Adrenal gland (tissue), 12 donors: Measurements from ENCODE around the gene FZD7. TPM values are rescaled to one million over a fixed set of nuclear protein-coding genes. Genes with fewer than 3 reads are reported as not detected.

Source experiments
- DNase-seq, 7 donors: peaks; one replicate each; pipeline ENCODE4 v3.0.0-alpha.2; 2019 to 2020
- H3K27ac ChIP-seq, 5 donors: fragments of 200-600 bp; sonication (generic) in 4 of 5; 1 replicate in 3 of 5; 2 replicates in 2 of 5; pipeline versions ENCODE4 v1.5.1 to v1.8.0; 2016 to 2020; ENCODE audit warnings: mild to moderate bottlenecking in 1 of 5
- H3K27me3 ChIP-seq: fragments of 200-600 bp; 2 replicates; pipeline ENCODE4 v1.8.0; 2021
- H3K36me3 ChIP-seq, 2 donors: fragments of 200-600 bp; replicated peaks in 1 of 2; 1 replicate in 1 of 2; 2 replicates in 1 of 2; pipeline versions ENCODE4 v1.5.1 to v1.8.0; 2018 to 2022
- H3K4me1 ChIP-seq, 2 donors: fragments of 200-600 bp; replicated peaks in 1 of 2; 1 replicate in 1 of 2; 2 replicates in 1 of 2; pipeline versions ENCODE4 v1.5.1 to v1.8.0; 2018 to 2021
- H3K4me3 ChIP-seq, 4 donors: fragments of 200-600 bp; sonication (generic) in 3 of 4; one replicate each; pipeline ENCODE4 v1.5.1; 2016 to 2018
- H3K9me3 ChIP-seq, 3 donors: fragments of 200-600 bp; sonication (generic) in 1 of 3; replicated peaks in 1 of 3; 1 replicate in 2 of 3; 2 replicates in 1 of 3; pipeline versions ENCODE4 v1.5.1 to v1.8.0; 2016 to 2021
- CTCF ChIP-seq, 6 experiments: fragments of 450-650 bp in 4 of 6; fragments of 200-600 bp in 2 of 6; sonication (generic) in 1 of 6; IDR thresholded peaks; 1 replicate in 5 of 6; 2 replicates in 1 of 6; pipeline versions ENCODE4 v1.5.1 to v1.8.0; 2016 to 2021; ENCODE audit warnings: antibody characterized with exemption in 6 of 6, mild to moderate bottlenecking in 2 of 6, moderate library complexity in 1 of 6
- POLR2A ChIP-seq, 2 donors: fragments of 450-650 bp; IDR thresholded peaks; one replicate each; pipeline ENCODE4 v1.6.1; 2017; ENCODE audit warnings: antibody characterized with exemption in 2 of 2, mild to moderate bottlenecking in 2 of 2, moderate library complexity in 1 of 2
- WGBS, 4 donors: extraction: QIAGEN DNeasy Blood & Tissue Kit in 2 of 4; methylation state at CpG; one replicate each; pipeline versions ENCODE4 v1.1.5 to v1.1.7; 2013 to 2017; 5-methylcytosine and 5-hydroxymethylcytosine counted together
- intact Hi-C, 2 donors: fragments of 100-400 bp; cut with DNase I; formaldehyde crosslinking; loops; one replicate each; pipeline versions ENCODE4 v1.14.1 to v1.15.0; 2022 to 2023
- polyA plus RNA-seq, 3 donors: library from polyadenylated mRNA; stranded (reverse); fragments of 200-250 nt in 2 of 3; fragments of 350-450 nt in 1 of 3; fragmentation: Illumina TruSeq in 1 of 3; extraction: RNeasy Lipid Tissue Mini Kit (QIAGEN cat#74804) in 1 of 3; gene quantifications; one replicate each; pipeline ENCODE4 v1.2.3, GENCODE V29; 2013 to 2014
- total RNA-seq, 9 donors: library from RNA; depleted of rRNA in 4 of 9; stranded (reverse); fragments of >200 nt in 4 of 9; fragments of 120-200 nt in 1 of 9; fragmentation: NEBNext Ultra II Directional in 1 of 9; extraction: Animal tissue kit (Norgen Biotek cat#: 25700) in 1 of 9; gene quantifications; one replicate each; pipeline versions ENCODE4 v1.1.0 to v1.2.4, GENCODE V29; 2013 to 2023
- donor health status: healthy with polysubstance abuse.
- donor health status: Bipolar disorder and iron deficiency.
- donor health status: DM: yes; HTN: yes; CAD: no.
- donor health status: DM: no; HTN: no; CAD: no.
- donor health status: DM: no; HTN: no; CAD: no.
- donor health status: DM: yes; HTN: yes; CAD: no.

The FZD7 gene
- total and polyA plus RNA-seq, 12 donors: 1.2 to 7.1 (median 3.0) TPM

DNA sequence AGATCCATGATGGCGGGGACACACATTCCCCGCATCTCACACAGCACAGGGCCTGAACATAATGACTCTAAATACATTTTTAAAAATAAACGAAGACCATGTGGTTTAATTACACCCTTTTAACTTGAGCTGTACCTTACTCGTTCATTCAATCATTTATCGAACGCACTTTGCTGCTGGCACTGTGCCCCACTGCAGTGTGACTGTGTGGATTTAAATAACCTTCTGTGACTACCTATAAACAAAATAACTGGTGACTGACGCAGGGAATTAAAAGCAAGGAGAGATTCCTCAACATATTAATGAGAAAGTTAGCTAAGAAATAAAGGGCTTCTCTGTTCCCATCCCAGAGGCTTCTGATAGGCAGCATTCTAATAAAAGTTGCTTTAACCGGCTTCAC is 10.9 kb upstream of the FZD7 start:
- 71 to 78% (median 74%) methylated on average over 8 of the region's 8 CpGs for WGBS, 4 donors
- Histone ChIP-seq H3K27me3 (no peaks in the 10 kb centered on the region), H3K9me3 (no peaks in the 10 kb centered on the region), H3K4me3 (no peak overlapping the region), H3K36me3 (no peaks in the 10 kb centered on the region), H3K4me1 (no peaks in the 10 kb centered on the region), H3K27ac (no peak overlapping the region)
- intact Hi-C loops: no loop called here
- TF ChIP-seq POLR2A (IDR thresholded peaks at IDR 0.05) (no peak), CTCF (IDR thresholded peaks at IDR 0.05) (no peak)
- DNase-seq: no peak

DNA sequence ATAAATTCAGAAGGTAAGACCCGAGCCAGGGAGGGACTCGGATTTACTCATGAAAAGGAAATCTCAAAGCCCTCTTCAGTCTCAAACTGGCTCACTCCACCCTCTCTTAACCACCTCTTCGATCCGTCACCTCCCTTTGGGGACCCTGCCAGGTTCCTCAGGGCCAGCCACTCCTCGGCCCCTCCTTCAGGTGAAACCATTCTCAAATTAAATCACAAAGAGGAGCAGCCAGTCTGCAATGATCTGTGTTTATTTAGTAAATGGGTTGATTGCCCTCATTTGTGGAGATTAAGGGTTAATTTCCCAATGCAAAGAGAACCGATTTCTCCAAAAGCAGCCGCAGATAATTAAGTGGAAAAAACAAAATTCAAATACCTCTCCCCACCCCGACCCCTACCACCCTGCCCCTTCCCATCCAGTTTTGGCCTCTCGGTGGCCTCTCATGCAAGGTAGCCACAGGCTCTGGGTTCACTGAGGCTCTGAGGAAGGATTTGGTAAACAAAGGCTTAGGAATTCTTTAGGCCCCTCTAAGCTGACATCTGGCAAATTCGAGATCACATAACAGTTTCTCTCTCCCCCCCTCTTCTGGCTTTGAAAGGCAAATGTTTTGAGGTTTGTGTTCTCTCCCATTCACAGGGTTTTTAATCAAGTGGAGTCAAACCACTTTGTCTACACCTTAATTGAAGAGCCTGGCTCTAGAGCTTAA is 10.3 kb upstream of the FZD7 start:
- H3K9me3 ChIP-seq: no peaks in the 10 kb centered on the region
- intact Hi-C loops: no loop called here
- 54 to 69% (median 59%) methylated on average over 10 of the region's 10 CpGs for WGBS, 4 donors
- H3K36me3 ChIP-seq: no peaks in the 10 kb centered on the region
- TF ChIP-seq POLR2A (IDR thresholded peaks at IDR 0.05) (no peak), CTCF (IDR thresholded peaks at IDR 0.05) (no peak)
- no peak for DNase-seq
- no peak overlapping the region for H3K4me3 ChIP-seq
- H3K4me1 ChIP-seq: no peaks in the 10 kb centered on the region
- no peak overlapping the region for H3K27ac ChIP-seq
- H3K27me3 ChIP-seq: no peaks in the 10 kb centered on the region

GRCh38 chr2:202023904-202024266 is 9.8 kb upstream of the FZD7 start:
- Histone ChIP-seq H3K36me3 (no peaks in the 10 kb centered on the region), H3K27me3 (no peaks in the 10 kb centered on the region), H3K27ac (no peak overlapping the region), H3K4me1 (no peaks in the 10 kb centered on the region), H3K4me3 (no peak overlapping the region), H3K9me3 (no peaks in the 10 kb centered on the region)
- no peak for DNase-seq
- intact Hi-C loops: no loop called here
- TF ChIP-seq CTCF (IDR thresholded peaks at IDR 0.05): no peak
- TF ChIP-seq POLR2A (IDR thresholded peaks at IDR 0.05): no peak
- 82 to 89% (median 83%) methylated on average over 8 of the region's 8 CpGs for WGBS, 4 donors

- H3K9me3 ChIP-seq: no peaks in the 10 kb centered on the region
- H3K4me3 ChIP-seq: no peak overlapping the region
- intact Hi-C loops: no loop called here
- no peaks in the 10 kb centered on the region for H3K36me3 ChIP-seq
- no peak for DNase-seq
- no peak for TF ChIP-seq CTCF (IDR thresholded peaks at IDR 0.05)
- no peak for TF ChIP-seq POLR2A (IDR thresholded peaks at IDR 0.05)
- H3K27ac ChIP-seq: no peak overlapping the region
- no peaks in the 10 kb centered on the region for H3K27me3 ChIP-seq
- no peaks in the 10 kb centered on the region for H3K4me1 ChIP-seq
- whole genome bisulfite sequencing, 4 donors: 80 to 85% (median 83%) methylated on average over 9 of the region's 9 CpGs
These were observed 8.8 kb upstream of the FZD7 start for GRCh38 chr2:202024871-202025270.
